Motor neuron (in vitro differentiated cells): Measurements from ENCODE around the gene HOXC9. TPM values are rescaled to one million over a fixed set of nuclear protein-coding genes. Genes with fewer than 3 reads are reported as not detected.

Experiments
- ATAC-seq, 8 experiments: fragments of 200-7000 bp; cut with Tn5 transposase; replicated peaks in 6 of 8; 2 replicates each; pipeline ENCODE4 v1.8.0; 2021; ENCODE audit warnings: mild to moderate bottlenecking in 8 of 8, moderate library complexity in 8 of 8
- H3K27ac ChIP-seq, 2 donors: fragments of 250-450 bp; sonication (Bioruptor Pico); 2 replicates each; pipeline ENCODE4 v1.9.0; 2021; ENCODE audit warnings: antibody characterized with exemption in 2 of 2, mild to moderate bottlenecking in 2 of 2, moderate library complexity in 1 of 2
- H3K4me1 ChIP-seq, 2 donors: fragments of 250-450 bp; sonication (Bioruptor Pico); replicated peaks in 1 of 2; 2 replicates each; pipeline ENCODE4 v1.6.1; 2021; ENCODE audit warnings: antibody characterized with exemption in 2 of 2, mild to moderate bottlenecking in 2 of 2, moderate library complexity in 1 of 2
- H3K4me3 ChIP-seq, 5 donors: fragments of 250-450 bp; sonication (Bioruptor Pico); 2 replicates each; pipeline ENCODE4 v1.9.0; 2021; ENCODE audit warnings: antibody characterized with exemption in 5 of 5, mild to moderate bottlenecking in 5 of 5, moderate library complexity in 4 of 5
- WGBS, 10 experiments: fragments of 450-650 bp; shearing (Covaris generic); methylation state at CpG; one replicate each; pipeline ENCODE4 v1.0.0; 2022; 5-methylcytosine and 5-hydroxymethylcytosine counted together
- in situ Hi-C, 9 experiments: fragments of 400-800 bp; cut with MboI; loops; one replicate each; pipeline ENCODE4 v1.15.0; 2021; ENCODE audit warnings: low sequenced_read_pairs in 9 of 9, low pct_unique_long_range_greater_than_20kb in 2 of 9; ENCODE audit not compliant: unreplicated experiment in 9 of 9
- total RNA-seq, 8 experiments: library from RNA; unstranded; fragments of 300-600 nt; gene quantifications; 2 replicates each; pipeline versions ENCODE4 v1.2.3 to v1.2.4, GENCODE V29; 2022

Gene HOXC9
- total RNA-seq, 8 experiments from 2014 or later: 1.2 to 21.2 (median 2.3) TPM

GRCh38 chr12:53989227-53990113, 10.5 kb upstream of the HOXC9 start:
- no peak overlapping the region for H3K4me3 ChIP-seq
- ATAC-seq: peak in 2 of 8 experiments; percentile 7 to 9
- H3K4me1 ChIP-seq: peaks cover 4 to 6% of the 10 kb centered on the region in 2 donors
- in situ Hi-C loops: no loop called here
- 0 to 24% (median 9%) methylated on average over 2 to 24 of the region's 28 CpGs; no CpG with 5 or more reads in 1 of the 10 experiments for WGBS, 10 experiments
- no peak overlapping the region for H3K27ac ChIP-seq

GRCh38 chr12:53990311-53991076, 9.5 kb upstream of the HOXC9 start:
- H3K4me1 ChIP-seq: peaks cover 7 to 16% of the 10 kb centered on the region in 2 donors
- no peak overlapping the region for H3K4me3 ChIP-seq
- ATAC-seq: no peak
- no peak overlapping the region for H3K27ac ChIP-seq
- in situ Hi-C loops: no loop called here
- WGBS, 10 experiments: 0 to 41% (median 7%) methylated on average over 1 to 17 of the region's 27 CpGs

- Histone ChIP-seq H3K27ac (no peak overlapping the region), H3K4me1 (peaks cover 10 to 20% of the 10 kb centered on the region in 2 donors), H3K4me3 (no peak overlapping the region)
- peak in 1 of 8 experiments; percentile 1 for ATAC-seq
- 0 to 10% (median 0%) methylated on average over 1 to 8 of the region's 8 CpGs; no CpG with 5 or more reads in 3 of the 10 experiments for WGBS, 10 experiments
- in situ Hi-C loops: no loop called here
These were observed 8.9 kb upstream of the HOXC9 start for GRCh38 chr12:53991077-53991460.

GRCh38 chr12:53992377-53992889, 7.5 kb upstream of the HOXC9 start:
- Histone ChIP-seq H3K4me1 (peaks cover 10 to 20% of the 10 kb centered on the region in 2 donors), H3K4me3 (no peak overlapping the region), H3K27ac (no peak overlapping the region)
- no peak for ATAC-seq
- WGBS, 10 experiments: 23 to 50% (median 44%) methylated on average over 1 to 5 of the region's 7 CpGs; no CpG with 5 or more reads in 6 of the 10 experiments
- in situ Hi-C loops: no loop called here

GRCh38 chr12:53993162-53994008, 6.6 kb upstream of the HOXC9 start:
- no peak overlapping the region for H3K27ac ChIP-seq
- 8 to 72% (median 35%) methylated on average over 2 to 11 of the region's 18 CpGs; no CpG with 5 or more reads in 1 of the 10 experiments for WGBS, 10 experiments
- peaks cover 10 to 20% of the 10 kb centered on the region in 2 donors for H3K4me1 ChIP-seq
- no peak for ATAC-seq
- no peak overlapping the region for H3K4me3 ChIP-seq
- in situ Hi-C loops: no loop called here

- peaks cover 10 to 20% of the 10 kb centered on the region in 2 donors for H3K4me1 ChIP-seq
- ATAC-seq: peak in 2 of 8 experiments; percentile 3 to 4
- H3K4me3 ChIP-seq: no peak overlapping the region
- WGBS, 10 experiments: 0 to 40% (median 7%) methylated on average over 1 to 5 of the region's 19 CpGs; no CpG with 5 or more reads in 5 of the 10 experiments
- H3K27ac ChIP-seq: no peak overlapping the region
- in situ Hi-C loops: no loop called here
These were observed 6.0 kb upstream of the HOXC9 start for GRCh38 chr12:53994009-53994263.

GRCh38 chr12:53994264-53995001, 5.5 kb upstream of the HOXC9 start:
- ATAC-seq: peak in 7 of 8 experiments; percentile 11 to 52 (median 40)
- WGBS, 10 experiments: 0 to 37% (median 6%) methylated on average over 2 to 18 of the region's 60 CpGs; no CpG with 5 or more reads in 7 of the 10 experiments
- H3K4me1 ChIP-seq: peaks cover 10 to 20% of the 10 kb centered on the region in 2 donors
- no peak overlapping the region for H3K27ac ChIP-seq
- no peak overlapping the region for H3K4me3 ChIP-seq
- in situ Hi-C loops: no loop called here

- ATAC-seq: peak in 3 of 8 experiments; percentile 7 to 35 (median 16)
- Histone ChIP-seq H3K4me3 (no peak overlapping the region), H3K4me1 (peaks cover 10 to 20% of the 10 kb centered on the region in 2 donors), H3K27ac (no peak overlapping the region)
- in situ Hi-C loops: no loop called here
- WGBS, 10 experiments: 0 to 9% (median 2%) methylated on average over 1 to 9 of the region's 17 CpGs; no CpG with 5 or more reads in 6 of the 10 experiments
These were observed 5.0 kb upstream of the HOXC9 start for GRCh38 chr12:53995002-53995377.

- Histone ChIP-seq H3K4me1 (peaks cover 10 to 22% of the 10 kb centered on the region in 2 donors), H3K27ac (no peak overlapping the region), H3K4me3 (peak overlapping the region in 2 of 5 donors; percentile 3 to 6)
- 5 to 44% (median 17%) methylated on average over 5 to 17 of the region's 48 CpGs; no CpG with 5 or more reads in 7 of the 10 experiments for WGBS, 10 experiments
- in situ Hi-C loops: no loop called here
- peak in 7 of 8 experiments; percentile 9 to 58 (median 18) for ATAC-seq
These were observed 4.4 kb upstream of the HOXC9 start for GRCh38 chr12:53995378-53996239.

- 0 to 94% (median 40%) methylated on average over 2 to 13 of the region's 29 CpGs; no CpG with 5 or more reads in 4 of the 10 experiments for WGBS, 10 experiments
- peaks cover 10 to 24% of the 10 kb centered on the region in 2 donors for H3K4me1 ChIP-seq
These were observed 3.4 kb upstream of the HOXC9 start for GRCh38 chr12:53996240-53997203.

More at GRCh38 chr12:53996240-53997203, 3.4 kb upstream of the HOXC9 start:
- in situ Hi-C loops: no loop called here
- no peak overlapping the region for H3K4me3 ChIP-seq
- ATAC-seq: no peak
- no peak overlapping the region for H3K27ac ChIP-seq
